PC-3 (cell line): Measurements from ENCODE around the gene RFX7. TPM values are rescaled to one million over a fixed set of nuclear protein-coding genes. Genes with fewer than 3 reads are reported as not detected.

ENCODE experiments used
- ATAC-seq: fragments of 200-7000 bp; cut with Tn5 transposase; 2 replicates; pipeline ENCODE4 v1.9.1; 2020; ENCODE audit warnings: mild to moderate bottlenecking, moderate library complexity
- BruUV-seq: library from RNA; stranded (reverse); fragments of 400-500 nt; replicated peaks from 2 replicates; lab custom pipeline; 2021; lab: Mats Ljungman, UMichigan
- CTCF ChIA-PET: fragments of 300-600 bp; sonication (Branson Sonifier 250); formaldehyde crosslinking; loops from one replicate; lab custom pipeline; 2022; ENCODE audit warnings: antibody characterized with exemption; lab: Charles Lee
- POLR2A ChIA-PET: fragments of 300-600 bp; sonication (Branson Sonifier 250); formaldehyde crosslinking; loops from one replicate; lab custom pipeline; 2022; ENCODE audit warnings: antibody characterized with exemption; ENCODE audit not compliant: unreplicated experiment; lab: Charles Lee
- DNase-seq: peaks from one replicate; pipeline ENCODE4 v3.0.0-alpha.2; 2015
- H2AFZ ChIP-seq: fragments of 300-600 bp; sonication (generic); 2 replicates; pipeline ENCODE4 v1.6.0; 2016; ENCODE audit warnings: antibody characterized with exemption, low read length
- H3F3A ChIP-seq: fragments of 300-600 bp; sonication (generic); one replicate; pipeline ENCODE4 v1.6.0; 2017; ENCODE audit warnings: antibody characterized with exemption, low read length, control low read depth, mild to moderate bottlenecking; ENCODE audit not compliant: unreplicated experiment
- H3K27ac ChIP-seq: fragments of 300-600 bp; sonication (generic); 2 replicates; pipeline ENCODE4 v1.5.1; 2016; ENCODE audit warnings: mild to moderate bottlenecking, low read length
- H3K27me3 ChIP-seq: fragments of 300-600 bp; sonication (generic); 2 replicates; pipeline ENCODE4 v1.6.1; 2016; ENCODE audit warnings: low read length, mixed read lengths
- H3K36me3 ChIP-seq: fragments of 300-600 bp; sonication (generic); 2 replicates; pipeline ENCODE4 v1.6.1; 2016; ENCODE audit warnings: low read depth, mixed run types, low read length, mixed read lengths
- H3K4me1 ChIP-seq: fragments of 300-600 bp; sonication (generic); 2 replicates; pipeline ENCODE4 v1.5.1; 2016; ENCODE audit warnings: low read length; ENCODE audit not compliant: insufficient read depth
- H3K4me2 ChIP-seq: fragments of 300-600 bp; sonication (generic); 2 replicates; pipeline ENCODE4 v1.6.0; 2016; ENCODE audit warnings: low read length
- H3K4me3 ChIP-seq: fragments of 300-600 bp; sonication (generic); 2 replicates; pipeline ENCODE4 v1.5.1; 2016; ENCODE audit warnings: mild to moderate bottlenecking, low read length, mixed read lengths
- H3K79me2 ChIP-seq: fragments of 300-600 bp; sonication (generic); 2 replicates; pipeline ENCODE4 v1.6.1; 2017; ENCODE audit warnings: low read length, mixed read lengths
- H3K9ac ChIP-seq: fragments of 300-600 bp; sonication (generic); 2 replicates; pipeline ENCODE4 v1.6.0; 2016; ENCODE audit warnings: mild to moderate bottlenecking, low read length
- H3K9me2 ChIP-seq: fragments of 300-600 bp; sonication (generic); replicated peaks from 2 replicates; pipeline ENCODE4 v1.6.1; 2016; ENCODE audit warnings: mixed run types, low read length, mixed read lengths
- H3K9me3 ChIP-seq: fragments of 300-600 bp; sonication (generic); 2 replicates; pipeline ENCODE4 v1.6.1; 2016; ENCODE audit warnings: low read length, mixed read lengths
- H4K20me1 ChIP-seq: fragments of 300-600 bp; sonication (generic); 2 replicates; pipeline ENCODE4 v1.6.1; 2016; ENCODE audit warnings: low read length, mixed read lengths
- CTCF ChIP-seq: fragments of 300-600 bp; sonication (generic); conservative IDR thresholded peaks from 2 replicates; pipeline ENCODE4 v1.5.1; 2017; ENCODE audit warnings: antibody characterized with exemption, low read depth, mild to moderate bottlenecking, low read length
- EZH2 ChIP-seq: fragments of 300-600 bp; sonication (generic); IDR thresholded peaks from one replicate; pipeline ENCODE4 v1.6.1; 2017; ENCODE audit warnings: antibody characterized with exemption, mild to moderate bottlenecking, low read length; ENCODE audit not compliant: unreplicated experiment
- EZH2phosphoT487 ChIP-seq: fragments of 300-600 bp; sonication (generic); IDR thresholded peaks from 2 replicates; pipeline ENCODE4 v1.6.1; 2018; ENCODE audit warnings: mild to moderate bottlenecking, antibody characterized with exemption, low read length, borderline replicate concordance
- intact Hi-C: fragments of 100-400 bp; cut with micrococcal nuclease; formaldehyde crosslinking; loops from 2 replicates; pipeline ENCODE4 v1.9.0; 2023
- total RNA-seq: library from RNA; depleted of rRNA; stranded (reverse); fragments of >200 nt; gene quantifications from 2 replicates; pipeline ENCODE4 v1.2.3, GENCODE V29; 2014

Gene RFX7
- total RNA-seq, 1 experiment from 2014 or later = 2.8 TPM

GRCh38 chr15:56168394-56168793 lies 75.3 kb downstream of the RFX7 start:
- H3F3A ChIP-seq = no peaks in the 10 kb centered on the region
- H3K4me3 ChIP-seq = no peak overlapping the region
- ATAC-seq (peak; percentile 66), DNase-seq (peak; percentile 44)
- 0 out of 2 replicates have a peak, but pooled peaks cover 3% of the 10 kb centered on the region for H3K36me3 ChIP-seq
- H3K79me2 ChIP-seq = no peaks in the 10 kb centered on the region
- H3K4me1 ChIP-seq = peaks cover 14% of the 10 kb centered on the region
- no peak overlapping the region for H2AFZ ChIP-seq
- intact Hi-C loops = no loop called here
- no peaks in the 10 kb centered on the region for H3K9me2 ChIP-seq
- BruUV-seq = no TSS peak
- ChIA-PET CTCF (no interaction called here), POLR2A (no interaction called here)
- TF ChIP-seq EZH2phosphoT487 (no peak), CTCF (no peak), EZH2 (no peak)
- no peak overlapping the region for H3K4me2 ChIP-seq
- no peaks in the 10 kb centered on the region for H3K9me3 ChIP-seq
- no peak overlapping the region for H3K27ac ChIP-seq
- H4K20me1 ChIP-seq = no peaks in the 10 kb centered on the region
- no peak overlapping the region for H3K9ac ChIP-seq
- H3K27me3 ChIP-seq = no peaks in the 10 kb centered on the region

- ATAC-seq (no peak), DNase-seq (peak; percentile 43)
- H3K9me3 ChIP-seq = no peaks in the 10 kb centered on the region
- BruUV-seq = no TSS peak
- no peaks in the 10 kb centered on the region for H3K79me2 ChIP-seq
- H3F3A ChIP-seq = no peaks in the 10 kb centered on the region
- no peaks in the 10 kb centered on the region for H4K20me1 ChIP-seq
- H3K9me2 ChIP-seq = no peaks in the 10 kb centered on the region
- H3K4me2 ChIP-seq = no peak overlapping the region
- CTCF ChIA-PET = no interaction called here
- no peak overlapping the region for H3K9ac ChIP-seq
- no peak overlapping the region for H3K4me3 ChIP-seq
- H3K4me1 ChIP-seq = peaks cover 14% of the 10 kb centered on the region
- no peak overlapping the region for H3K27ac ChIP-seq
- H3K36me3 ChIP-seq = no peaks in the 10 kb centered on the region
- POLR2A ChIA-PET = no interaction called here
- intact Hi-C loops = no loop called here
- no peaks in the 10 kb centered on the region for H3K27me3 ChIP-seq
- no peak for TF ChIP-seq CTCF
- TF ChIP-seq EZH2phosphoT487 = no peak
- TF ChIP-seq EZH2 = no peak
- no peak overlapping the region for H2AFZ ChIP-seq
Observed at GRCh38 chr15:56165234-56165633, 78.4 kb downstream of the RFX7 start.

GRCh38 chr15:56160966-56161365 lies 82.7 kb downstream of the RFX7 start:
- Histone ChIP-seq H3K27me3 (no peaks in the 10 kb centered on the region), H3K4me3 (no peak overlapping the region), H4K20me1 (no peaks in the 10 kb centered on the region), H3K4me1 (peaks cover 10% of the 10 kb centered on the region), H3K9me2 (no peaks in the 10 kb centered on the region), H3K9ac (no peak overlapping the region), H3K79me2 (no peaks in the 10 kb centered on the region), H3F3A (no peaks in the 10 kb centered on the region), H2AFZ (no peak overlapping the region), H3K4me2 (no peak overlapping the region), H3K27ac (no peak overlapping the region), H3K36me3 (no peaks in the 10 kb centered on the region), H3K9me3 (no peaks in the 10 kb centered on the region)
- ATAC-seq = no peak
- no TSS peak for BruUV-seq
- no peak for DNase-seq
- intact Hi-C loops = no loop called here
- TF ChIP-seq CTCF = no peak
- no peak for TF ChIP-seq EZH2
- TF ChIP-seq EZH2phosphoT487 = no peak
- ChIA-PET POLR2A (no interaction called here), CTCF (no interaction called here)
